ENCODE data around the gene MAPK13. TPM values are rescaled to one million over a fixed set of nuclear protein-coding genes. Genes with fewer than 3 reads are reported as not detected.

The MAPK13 gene
- total and polyA plus RNA-seq, 4 donors, result 1.9 to 17.2 (median 3.0) TPM

- 89% methylated on average over 2 of the region's 2 CpGs for WGBS
- Histone ChIP-seq H3K9ac (ENCODE audit: low read depth in 1 of 2, low read length in 2 of 2) (no peak overlapping the region), H3K4me3 (ENCODE audit: low read depth in 1 of 3, low read length in 3 of 3) (no peak overlapping the region), H3K27ac (ENCODE audit: low read depth in 1 of 2, low read length in 2 of 2) (peak overlapping the region; percentile 40 to 66), H3K36me3 (ENCODE audit: control insufficient read depth in 4 of 4, insufficient read depth in 3 of 4, low read depth in 1 of 4, low read length in 3 of 4) (peaks cover 0 to 18% (median 5%) of the 10 kb centered on the region in 4 donors), H3K9me3 (ENCODE audit: control insufficient read depth in 4 of 4, low read length in 3 of 4) (no peaks in the 10 kb centered on the region), H3K4me1 (ENCODE audit: control insufficient read depth in 4 of 4, insufficient read depth in 4 of 4, low read length in 3 of 4) (peaks cover 3 to 25% (median 12%) of the 10 kb centered on the region in 4 donors), H3K27me3 (ENCODE audit: control insufficient read depth in 4 of 4, insufficient read depth in 4 of 4, low read length in 3 of 4) (no peaks in the 10 kb centered on the region)
- no peak for DNase-seq (ENCODE audit: low spot score)
- TF ChIP-seq FOXA1 (IDR thresholded peaks at IDR 0.05), result no peak
Observed at GRCh38 chr6:36094238-36094637, 36.1 kb upstream of the MAPK13 start.

GRCh38 chr6:36094753-36095496 is 35.4 kb upstream of the MAPK13 start:
- H3K9ac ChIP-seq (ENCODE audit: low read depth in 1 of 2, low read length in 2 of 2), result peak overlapping the region; percentile 5 to 25

More at GRCh38 chr6:36094753-36095496, 35.4 kb upstream of the MAPK13 start:
- Histone ChIP-seq H3K4me1 (ENCODE audit: control insufficient read depth in 4 of 4, insufficient read depth in 4 of 4, low read length in 3 of 4) (peaks cover 3 to 25% (median 12%) of the 10 kb centered on the region in 4 donors), H3K9me3 (ENCODE audit: control insufficient read depth in 4 of 4, low read length in 3 of 4) (no peaks in the 10 kb centered on the region), H3K36me3 (ENCODE audit: control insufficient read depth in 4 of 4, insufficient read depth in 3 of 4, low read depth in 1 of 4, low read length in 3 of 4) (peaks cover 0 to 18% (median 5%) of the 10 kb centered on the region in 4 donors), H3K27me3 (ENCODE audit: control insufficient read depth in 4 of 4, insufficient read depth in 4 of 4, low read length in 3 of 4) (no peaks in the 10 kb centered on the region), H3K4me3 (ENCODE audit: low read depth in 1 of 3, low read length in 3 of 3) (no peak overlapping the region), H3K27ac (ENCODE audit: low read depth in 1 of 2, low read length in 2 of 2) (peak overlapping the region; percentile 66 to 76)
- TF ChIP-seq SP1 (IDR thresholded peaks at IDR 0.05) (no peak), NR2F2 (IDR thresholded peaks at IDR 0.05) (no peak), MAX (IDR thresholded peaks at IDR 0.05) (peak; percentile 39), CTCF (IDR thresholded peaks at IDR 0.05; ENCODE audit: low read depth, low read length, missing input control) (peak; percentile 95), ZBTB33 (IDR thresholded peaks at IDR 0.05) (peak; percentile 80), HNF4G (IDR thresholded peaks at IDR 0.05) (no peak), GABPA (IDR thresholded peaks at IDR 0.05 in 1 of 2, conservative IDR thresholded peaks at IDR 0.05 in 1 of 2) (no peak), RXRA (IDR thresholded peaks at IDR 0.05) (peak in 1 of 2 donors; percentile 22), RAD21 (IDR thresholded peaks at IDR 0.05) (peak; percentile 98 to 100), EGR1 (IDR thresholded peaks at IDR 0.05; ENCODE audit: low read depth in 2 of 2) (no peak), TAF1 (conservative IDR thresholded peaks at IDR 0.05) (no peak), HNF4A (conservative IDR thresholded peaks at IDR 0.05) (no peak), FOXA2 (IDR thresholded peaks at IDR 0.05) (no peak)
- 11% methylated on average over 9 of the region's 9 CpGs for WGBS
- peak; percentile 90 for DNase-seq (ENCODE audit: low spot score)

Measured in liver (tissue), 9 donors.